ENCODE results near the gene MRC1. TPM values are rescaled to one million over a fixed set of nuclear protein-coding genes. Genes with fewer than 3 reads are reported as not detected.

The MRC1 gene
- total and polyA plus RNA-seq, 2 of the 13 experiments (the other 11 are each of a cell fraction or from before 2014, with no cell fraction given) = not detected

DNA sequence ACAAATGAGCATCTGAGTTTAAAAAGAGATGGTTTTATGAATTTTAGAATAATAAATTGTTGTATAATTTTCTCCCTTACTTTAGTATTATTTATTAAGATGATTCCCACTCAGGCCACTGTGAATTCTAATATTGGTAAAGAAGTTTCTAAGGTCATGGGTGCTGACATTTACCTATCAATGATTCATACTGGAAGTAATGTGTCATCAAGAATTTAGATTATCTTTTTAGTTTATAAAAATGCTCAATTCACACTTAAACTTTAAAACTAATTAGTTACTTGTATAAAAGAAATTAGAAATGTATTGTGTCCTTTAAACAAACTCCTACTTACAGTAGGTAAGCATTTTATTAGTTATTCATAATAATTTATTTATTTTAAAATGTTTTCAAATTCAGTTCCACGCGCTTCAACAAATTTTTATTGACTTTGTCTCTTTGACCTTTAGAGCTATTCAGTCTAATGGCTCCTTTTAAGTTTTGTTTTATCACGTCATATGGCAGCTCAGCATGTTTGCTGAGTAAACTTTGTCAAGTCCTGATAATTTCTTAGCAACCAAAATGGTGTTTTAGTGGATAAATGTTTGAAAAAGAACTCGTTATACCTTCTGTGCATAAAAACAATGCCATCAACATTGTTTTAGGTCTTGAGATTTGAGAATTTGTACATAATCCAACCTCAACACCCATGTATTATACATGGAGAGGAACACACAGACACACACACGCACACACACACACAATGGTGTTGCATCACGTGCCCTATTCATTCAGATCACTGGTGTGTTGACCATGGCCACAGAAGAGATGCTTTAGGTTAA is 15.1 kb upstream of the MRC1 start (continued):
- TF ChIP-seq ZNF75D (CRISPR knock-in tag; IDR thresholded peaks at IDR 0.05; ENCODE audit: borderline replicate concordance) = no peak
- TF ChIP-seq ATF1 (CRISPR knock-in tag; IDR thresholded peaks at IDR 0.05) = no peak
- TF ChIP-seq KAT2B (IDR thresholded peaks at IDR 0.05; ENCODE audit: borderline replicate concordance, low read depth, low read length) = no peak
- TF ChIP-seq HHEX (CRISPR knock-in tag; IDR thresholded peaks at IDR 0.05) = peak; percentile 88
- no peak for TF ChIP-seq ZNF781 (CRISPR knock-in tag; IDR thresholded peaks at IDR 0.05; ENCODE audit: borderline replicate concordance, not compliant biosample characterization)
- TF ChIP-seq TBL1XR1 (IDR thresholded peaks at IDR 0.05; ENCODE audit: borderline replicate concordance, low read length, partially characterized antibody) = no peak
- TF ChIP-seq KDM1A (CRISPR knock-in tag; IDR thresholded peaks at IDR 0.05) = no peak
- TF ChIP-seq CHD2 (IDR thresholded peaks at IDR 0.05; ENCODE audit: low read depth, low read length) = no peak
- TF ChIP-seq GZF1 (CRISPR knock-in tag; IDR thresholded peaks at IDR 0.05) = no peak
- TF ChIP-seq ZNF20 (CRISPR knock-in tag; IDR thresholded peaks at IDR 0.05) = no peak
- TF ChIP-seq ZNF678 (CRISPR knock-in tag; IDR thresholded peaks at IDR 0.05) = no peak
- TF ChIP-seq ZNF607 (CRISPR knock-in tag; IDR thresholded peaks at IDR 0.05; ENCODE audit: borderline replicate concordance) = no peak
- TF ChIP-seq ZNF282 (IDR thresholded peaks at IDR 0.05; ENCODE audit: partially characterized antibody) = no peak
- TF ChIP-seq PATZ1 (CRISPR knock-in tag; IDR thresholded peaks at IDR 0.05) = no peak
- TF ChIP-seq KLF9 (CRISPR knock-in tag; IDR thresholded peaks at IDR 0.05; ENCODE audit: low read depth) = no peak
- TF ChIP-seq, protein P1, sequence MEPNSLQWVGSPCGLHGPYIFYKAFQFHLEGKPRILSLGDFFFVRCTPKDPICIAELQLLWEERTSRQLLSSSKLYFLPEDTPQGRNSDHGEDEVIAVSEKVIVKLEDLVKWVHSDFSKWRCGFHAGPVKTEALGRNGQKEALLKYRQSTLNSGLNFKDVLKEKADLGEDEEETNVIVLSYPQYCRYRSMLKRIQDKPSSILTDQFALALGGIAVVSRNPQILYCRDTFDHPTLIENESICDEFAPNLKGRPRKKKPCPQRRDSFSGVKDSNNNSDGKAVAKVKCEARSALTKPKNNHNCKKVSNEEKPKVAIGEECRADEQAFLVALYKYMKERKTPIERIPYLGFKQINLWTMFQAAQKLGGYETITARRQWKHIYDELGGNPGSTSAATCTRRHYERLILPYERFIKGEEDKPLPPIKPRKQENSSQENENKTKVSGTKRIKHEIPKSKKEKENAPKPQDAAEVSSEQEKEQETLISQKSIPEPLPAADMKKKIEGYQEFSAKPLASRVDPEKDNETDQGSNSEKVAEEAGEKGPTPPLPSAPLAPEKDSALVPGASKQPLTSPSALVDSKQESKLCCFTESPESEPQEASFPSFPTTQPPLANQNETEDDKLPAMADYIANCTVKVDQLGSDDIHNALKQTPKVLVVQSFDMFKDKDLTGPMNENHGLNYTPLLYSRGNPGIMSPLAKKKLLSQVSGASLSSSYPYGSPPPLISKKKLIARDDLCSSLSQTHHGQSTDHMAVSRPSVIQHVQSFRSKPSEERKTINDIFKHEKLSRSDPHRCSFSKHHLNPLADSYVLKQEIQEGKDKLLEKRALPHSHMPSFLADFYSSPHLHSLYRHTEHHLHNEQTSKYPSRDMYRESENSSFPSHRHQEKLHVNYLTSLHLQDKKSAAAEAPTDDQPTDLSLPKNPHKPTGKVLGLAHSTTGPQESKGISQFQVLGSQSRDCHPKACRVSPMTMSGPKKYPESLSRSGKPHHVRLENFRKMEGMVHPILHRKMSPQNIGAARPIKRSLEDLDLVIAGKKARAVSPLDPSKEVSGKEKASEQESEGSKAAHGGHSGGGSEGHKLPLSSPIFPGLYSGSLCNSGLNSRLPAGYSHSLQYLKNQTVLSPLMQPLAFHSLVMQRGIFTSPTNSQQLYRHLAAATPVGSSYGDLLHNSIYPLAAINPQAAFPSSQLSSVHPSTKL (CRISPR knock-in tag; IDR thresholded peaks at IDR 0.05) = peak; percentile 24; the same call in 1 of the 2 replicates
- TF ChIP-seq FOXC1 (CRISPR knock-in tag; IDR thresholded peaks at IDR 0.05; ENCODE audit: borderline replicate concordance) = no peak
- TF ChIP-seq ASH2L (IDR thresholded peaks at IDR 0.05; ENCODE audit: insufficient read length, low read depth, low read length) = peak; percentile 44

Data from HepG2 (cell line).